AG04450 (cell line): ENCODE measurements around the gene PGR. TPM values are rescaled to one million over a fixed set of nuclear protein-coding genes. Genes with fewer than 3 reads are reported as not detected.

Experiments
- CTCF ChIA-PET: fragments of 300-600, 350-600 bp; formaldehyde crosslinking; extraction: SDS; loops from one replicate; lab custom pipeline; 2022; ENCODE audit warnings: antibody characterized with exemption, inconsistent platforms; lab: Charles Lee
- POLR2A ChIA-PET: fragments of 350-600 bp; formaldehyde crosslinking; extraction: SDS; loops from one replicate; lab custom pipeline; 2021; ENCODE audit warnings: antibody characterized with exemption, inconsistent platforms; lab: Yijun Ruan, JAX
- DNase-seq: peaks from one replicate; pipeline ENCODE4 v3.0.0-alpha.2; 2011; ENCODE audit warnings: low read depth, low spot score
- H3K27ac ChIP-seq: one replicate; pipeline ENCODE4 v1.5.1; 2012; ENCODE audit warnings: low read depth, low read length, control low read depth
- H3K27me3 ChIP-seq: one replicate; pipeline ENCODE4 v1.6.0; 2012; ENCODE audit warnings: low read length; ENCODE audit not compliant: control insufficient read depth, insufficient read depth
- H3K4me3 ChIP-seq: 2 replicates; pipeline ENCODE4 v1.5.1; 2011; ENCODE audit warnings: mild to moderate bottlenecking, low read depth, low read length, control low read depth
- H3K9me3 ChIP-seq: 2 replicates; pipeline ENCODE4 v1.5.1; 2012; ENCODE audit warnings: low read length; ENCODE audit not compliant: control insufficient read depth, insufficient read depth
- polyA plus RNA-seq: library from polyadenylated mRNA; depleted of rRNA; stranded (reverse); fragments of >200 nt; gene quantifications from 2 replicates; pipeline ENCODE4 v1.2.3, GENCODE V29; 2011
- TF ChIP-seq, protein P1 (sequence below): IDR thresholded peaks from 2 replicates; pipeline ENCODE4 v1.5.1; 2011; ENCODE audit warnings: low read depth, low read length, control low read depth, inconsistent platforms

Gene PGR
- polyA plus RNA-seq, 1 experiment = not detected

GRCh38 chr11:101083335-101083734, 46.3 kb downstream of the PGR start:
- no peak overlapping the region for H3K27ac ChIP-seq
- no peak overlapping the region for H3K4me3 ChIP-seq
- ChIA-PET CTCF (interaction anchor here (0.6 kb wide), 1 partner anchor 354 kb away, joined by 3 read pairs; no protein-coding TSS in a partner anchor), POLR2A (no interaction called here)
- TF ChIP-seq, protein P1, sequence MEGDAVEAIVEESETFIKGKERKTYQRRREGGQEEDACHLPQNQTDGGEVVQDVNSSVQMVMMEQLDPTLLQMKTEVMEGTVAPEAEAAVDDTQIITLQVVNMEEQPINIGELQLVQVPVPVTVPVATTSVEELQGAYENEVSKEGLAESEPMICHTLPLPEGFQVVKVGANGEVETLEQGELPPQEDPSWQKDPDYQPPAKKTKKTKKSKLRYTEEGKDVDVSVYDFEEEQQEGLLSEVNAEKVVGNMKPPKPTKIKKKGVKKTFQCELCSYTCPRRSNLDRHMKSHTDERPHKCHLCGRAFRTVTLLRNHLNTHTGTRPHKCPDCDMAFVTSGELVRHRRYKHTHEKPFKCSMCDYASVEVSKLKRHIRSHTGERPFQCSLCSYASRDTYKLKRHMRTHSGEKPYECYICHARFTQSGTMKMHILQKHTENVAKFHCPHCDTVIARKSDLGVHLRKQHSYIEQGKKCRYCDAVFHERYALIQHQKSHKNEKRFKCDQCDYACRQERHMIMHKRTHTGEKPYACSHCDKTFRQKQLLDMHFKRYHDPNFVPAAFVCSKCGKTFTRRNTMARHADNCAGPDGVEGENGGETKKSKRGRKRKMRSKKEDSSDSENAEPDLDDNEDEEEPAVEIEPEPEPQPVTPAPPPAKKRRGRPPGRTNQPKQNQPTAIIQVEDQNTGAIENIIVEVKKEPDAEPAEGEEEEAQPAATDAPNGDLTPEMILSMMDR = no peak
- no peaks in the 10 kb centered on the region for H3K9me3 ChIP-seq
- no peaks in the 10 kb centered on the region for H3K27me3 ChIP-seq
- no peak for DNase-seq

- Histone ChIP-seq H3K9me3 (no peaks in the 10 kb centered on the region), H3K27me3 (no peaks in the 10 kb centered on the region), H3K4me3 (no peak overlapping the region), H3K27ac (no peak overlapping the region)
- ChIA-PET CTCF (interaction anchor here (0.6 kb wide), 1 partner anchor 354 kb away, joined by 3 read pairs; no protein-coding TSS in a partner anchor), POLR2A (no interaction called here)
- TF ChIP-seq, protein P1 = no peak
- no peak for DNase-seq
These were observed 46.8 kb downstream of the PGR start for GRCh38 chr11:101082813-101083212.

- DNase-seq = no peak
- POLR2A ChIA-PET = no interaction called here
- CTCF ChIA-PET = no interaction called here
- Histone ChIP-seq H3K27ac (no peak overlapping the region), H3K9me3 (no peaks in the 10 kb centered on the region), H3K27me3 (no peaks in the 10 kb centered on the region), H3K4me3 (no peak overlapping the region)
- TF ChIP-seq, protein P1 = no peak
These were observed 65.9 kb downstream of the PGR start for GRCh38 chr11:101063706-101064105.

DNA sequence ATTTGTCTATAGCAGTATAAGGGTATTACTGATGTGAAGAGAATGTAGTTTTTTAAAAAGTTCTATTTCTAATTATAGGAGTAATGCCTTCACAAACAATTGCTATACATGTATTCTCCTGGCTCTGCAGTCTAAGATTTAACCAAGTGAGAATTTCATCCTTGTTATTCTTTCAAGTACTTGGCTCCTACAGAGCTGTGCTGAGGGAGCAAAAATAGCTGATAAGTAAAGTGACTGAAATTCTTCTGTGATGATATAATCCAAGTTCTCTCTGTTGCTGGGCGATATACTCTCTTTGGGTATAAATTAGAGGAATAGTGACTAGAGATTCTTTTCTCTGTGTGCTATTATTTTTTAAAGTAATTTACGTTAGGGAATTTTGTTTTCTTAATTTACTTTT, 68.0 kb downstream of the PGR start:
- CTCF ChIA-PET = no interaction called here
- DNase-seq = no peak
- Histone ChIP-seq H3K9me3 (no peaks in the 10 kb centered on the region), H3K4me3 (no peak overlapping the region), H3K27ac (no peak overlapping the region), H3K27me3 (no peaks in the 10 kb centered on the region)
- POLR2A ChIA-PET = no interaction called here
- TF ChIP-seq, protein P1 = no peak

DNA sequence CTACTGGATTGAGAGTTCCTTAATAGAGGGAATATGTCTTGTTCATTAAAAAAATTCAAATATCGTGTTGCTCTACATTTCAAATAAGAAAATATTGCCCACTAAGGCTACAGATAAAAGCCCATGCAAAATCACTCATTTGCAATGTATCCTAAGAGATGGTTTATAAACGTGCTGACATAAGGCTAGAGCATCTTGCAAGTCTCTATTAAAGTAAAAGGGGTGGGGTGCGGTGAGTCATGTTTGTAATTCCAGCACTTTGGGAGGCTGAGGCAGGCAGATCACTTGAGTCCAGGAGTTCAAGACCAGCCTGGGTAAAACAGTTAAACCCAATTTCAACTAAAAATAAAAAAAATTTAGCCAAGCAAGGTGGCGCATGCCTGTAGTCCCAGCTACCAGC, 70.3 kb downstream of the PGR start:
- ChIA-PET CTCF (no interaction called here), POLR2A (no interaction called here)
- Histone ChIP-seq H3K27me3 (no peaks in the 10 kb centered on the region), H3K27ac (no peak overlapping the region), H3K4me3 (no peak overlapping the region), H3K9me3 (no peaks in the 10 kb centered on the region)
- TF ChIP-seq, protein P1 = no peak
- no peak for DNase-seq
